ENCODE measurements around the gene COA5. TPM values are rescaled to one million over a fixed set of nuclear protein-coding genes. Genes with fewer than 3 reads are reported as not detected.

COA5 gene
- total and polyA plus RNA-seq, 2 experiments from 2014 or later = 48.8 to 58.4 TPM

- Histone ChIP-seq H3K27me3 (no peaks in the 10 kb centered on the region), H3K79me2 (no peaks in the 10 kb centered on the region), H2AFZ (no peak overlapping the region), H3K9me3 (ENCODE audit: low read depth) (no peaks in the 10 kb centered on the region), H3K4me3 (no peak overlapping the region), H4K20me1 (ENCODE audit: insufficient read depth, poor library complexity, severe bottlenecking) (no peaks in the 10 kb centered on the region), H3K9me2 (replicated peaks; ENCODE audit: insufficient read depth) (no peaks in the 10 kb centered on the region), H3K4me2 (no peak overlapping the region), H3K27ac (no peak overlapping the region), H3K36me3 (replicated peaks; ENCODE audit: insufficient read depth, low read depth) (no peaks in the 10 kb centered on the region), H3K4me1 (ENCODE audit: insufficient read depth) (peaks cover 12% of the 10 kb centered on the region)
- DNase-seq (ENCODE audit: low spot score) = no peak
- 99% methylated on average over 9 of the region's 9 CpGs for WGBS (ENCODE audit: low lambda C conversion rate, missing lambda C conversion rate)
- TF ChIP-seq EZH2 (IDR thresholded peaks at IDR 0.05; ENCODE audit: borderline replicate concordance) (no peak), CTCF (IDR thresholded peaks at IDR 0.05; ENCODE audit: poor library complexity) (no peak), EZH2phosphoT487 (IDR thresholded peaks at IDR 0.05; ENCODE audit: low read depth, severe bottlenecking, unreplicated experiment) (no peak)
Observed at GRCh38 chr2:98582523-98582922, 25.8 kb downstream of the COA5 start.

DNA sequence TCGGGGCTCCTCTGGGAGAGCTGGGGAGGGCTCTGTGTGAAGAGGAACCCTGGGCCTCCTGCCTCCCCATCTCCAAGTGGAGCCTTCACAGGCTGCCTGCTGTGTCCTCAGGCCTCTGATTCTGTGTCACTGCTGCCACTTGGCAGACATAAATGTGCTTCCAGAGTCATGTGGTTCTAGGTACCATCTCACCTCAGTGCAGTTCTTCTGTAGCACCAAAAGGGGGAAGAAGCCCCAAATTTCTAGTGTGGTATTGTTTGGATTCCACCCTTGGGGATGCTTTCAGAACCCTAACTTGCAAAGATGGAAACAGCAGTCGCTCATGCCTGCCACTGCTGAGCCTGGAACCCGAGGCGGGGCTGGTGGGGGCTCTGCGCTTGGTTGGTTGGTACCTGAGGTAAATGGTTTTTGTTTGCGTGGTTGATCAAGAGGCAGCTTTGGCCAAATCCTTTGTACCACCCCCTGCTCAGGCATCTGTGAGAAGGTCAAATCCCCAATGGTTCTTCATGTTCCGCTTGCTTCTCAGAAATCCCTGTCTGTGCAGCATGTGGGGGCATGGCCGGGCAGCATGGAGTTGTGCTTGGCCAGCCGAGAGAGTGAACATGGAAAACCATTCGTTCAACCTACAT lies 27.5 kb downstream of the COA5 start:
- Histone ChIP-seq H3K36me3 (replicated peaks; ENCODE audit: insufficient read depth, low read depth) (no peaks in the 10 kb centered on the region), H3K9me2 (replicated peaks; ENCODE audit: insufficient read depth) (no peaks in the 10 kb centered on the region), H3K4me1 (ENCODE audit: insufficient read depth) (peaks cover 12% of the 10 kb centered on the region), H4K20me1 (ENCODE audit: insufficient read depth, poor library complexity, severe bottlenecking) (no peaks in the 10 kb centered on the region), H2AFZ (no peak overlapping the region), H3K4me2 (no peak overlapping the region), H3K9me3 (ENCODE audit: low read depth) (no peaks in the 10 kb centered on the region), H3K4me3 (no peak overlapping the region), H3K27ac (no peak overlapping the region), H3K27me3 (no peaks in the 10 kb centered on the region), H3K79me2 (no peaks in the 10 kb centered on the region)
- no peak for TF ChIP-seq EZH2 (IDR thresholded peaks at IDR 0.05; ENCODE audit: borderline replicate concordance)
- TF ChIP-seq CTCF (IDR thresholded peaks at IDR 0.05; ENCODE audit: poor library complexity) = no peak
- no peak for TF ChIP-seq EZH2phosphoT487 (IDR thresholded peaks at IDR 0.05; ENCODE audit: low read depth, severe bottlenecking, unreplicated experiment)
- no peak for DNase-seq (ENCODE audit: low spot score)
- 96% methylated on average over 10 of the region's 10 CpGs for WGBS (ENCODE audit: low lambda C conversion rate, missing lambda C conversion rate)

DNA sequence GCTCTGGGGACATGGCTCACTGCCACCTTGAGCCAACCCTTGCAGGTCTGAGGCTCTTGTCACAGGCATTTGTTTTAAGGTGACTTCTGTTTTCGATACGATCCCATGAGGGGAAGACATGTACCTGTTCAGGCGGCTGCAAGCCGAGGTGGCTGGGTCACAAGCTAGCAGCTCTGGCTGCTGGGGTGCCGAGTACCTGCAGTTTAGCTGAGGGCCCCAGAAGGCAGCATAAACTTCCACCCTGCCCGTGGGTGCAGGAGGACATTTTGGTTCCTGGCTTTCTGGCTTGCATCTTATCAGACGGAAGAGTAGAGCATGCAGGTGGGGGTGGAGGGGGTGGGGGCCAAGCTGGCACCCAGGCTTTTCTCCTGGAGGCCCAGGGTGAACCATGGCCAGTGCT lies 28.4 kb downstream of the COA5 start:
- Histone ChIP-seq H3K79me2 (no peaks in the 10 kb centered on the region), H2AFZ (no peak overlapping the region), H3K4me3 (no peak overlapping the region), H3K9me2 (replicated peaks; ENCODE audit: insufficient read depth) (no peaks in the 10 kb centered on the region), H3K4me1 (ENCODE audit: insufficient read depth) (peaks cover 12% of the 10 kb centered on the region), H3K27ac (no peak overlapping the region), H4K20me1 (ENCODE audit: insufficient read depth, poor library complexity, severe bottlenecking) (no peaks in the 10 kb centered on the region), H3K9me3 (ENCODE audit: low read depth) (no peaks in the 10 kb centered on the region), H3K36me3 (replicated peaks; ENCODE audit: insufficient read depth, low read depth) (no peaks in the 10 kb centered on the region), H3K4me2 (no peak overlapping the region), H3K27me3 (no peaks in the 10 kb centered on the region)
- WGBS (ENCODE audit: low lambda C conversion rate, missing lambda C conversion rate) = 96% methylated on average over 7 of the region's 7 CpGs
- TF ChIP-seq EZH2phosphoT487 (IDR thresholded peaks at IDR 0.05; ENCODE audit: low read depth, severe bottlenecking, unreplicated experiment) (no peak), EZH2 (IDR thresholded peaks at IDR 0.05; ENCODE audit: borderline replicate concordance) (no peak), CTCF (IDR thresholded peaks at IDR 0.05; ENCODE audit: poor library complexity) (no peak)
- DNase-seq (ENCODE audit: low spot score) = no peak
